ENCODE results near the gene PRCP.

Gene PRCP

GRCh38 chr11:82906931-82907330 lies 6.7 kb upstream of the PRCP start:
- DNase-seq: no peak

- peak; percentile 39 for DNase-seq
Observed at GRCh38 chr11:82906236-82906635, 6.0 kb upstream of the PRCP start.

DNA sequence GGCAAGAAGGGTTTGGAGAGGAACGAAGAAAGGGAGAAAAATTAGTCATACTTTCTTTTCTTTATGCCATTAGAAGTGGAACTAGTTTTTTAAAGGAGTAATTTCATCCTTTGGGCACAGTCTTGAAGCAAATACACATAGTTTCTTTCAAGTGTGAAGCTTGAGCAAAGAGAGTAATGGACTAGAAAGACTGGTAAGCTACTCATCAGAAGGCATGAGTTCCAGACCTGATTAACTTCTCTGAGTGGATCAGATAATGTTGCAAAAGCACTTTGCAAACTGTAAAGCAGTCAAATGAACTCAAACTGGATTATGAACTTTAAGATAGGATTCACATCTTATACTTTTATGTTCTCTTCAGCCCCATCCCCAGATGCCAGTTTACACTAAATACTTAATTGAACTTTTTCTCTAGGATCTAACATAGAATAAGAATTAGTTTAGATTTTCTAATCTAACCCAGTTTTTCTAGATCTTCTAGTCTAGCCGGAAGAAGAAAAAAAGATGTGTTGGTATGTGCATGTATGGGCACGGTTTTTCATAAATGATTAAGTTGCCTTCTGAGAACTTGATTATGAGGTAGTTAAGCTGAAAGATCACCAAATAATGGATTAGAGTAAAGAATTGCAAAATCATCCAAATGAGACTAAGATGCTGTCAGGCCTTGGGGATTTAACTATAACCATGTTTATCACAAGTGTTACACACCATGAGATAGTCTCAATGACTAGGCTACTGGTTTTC lies 3.8 kb upstream of the PRCP start:
- no peak for DNase-seq

- DNase-seq: no peak
Observed at GRCh38 chr11:82902880-82903279, 2.6 kb upstream of the PRCP start.

DNA sequence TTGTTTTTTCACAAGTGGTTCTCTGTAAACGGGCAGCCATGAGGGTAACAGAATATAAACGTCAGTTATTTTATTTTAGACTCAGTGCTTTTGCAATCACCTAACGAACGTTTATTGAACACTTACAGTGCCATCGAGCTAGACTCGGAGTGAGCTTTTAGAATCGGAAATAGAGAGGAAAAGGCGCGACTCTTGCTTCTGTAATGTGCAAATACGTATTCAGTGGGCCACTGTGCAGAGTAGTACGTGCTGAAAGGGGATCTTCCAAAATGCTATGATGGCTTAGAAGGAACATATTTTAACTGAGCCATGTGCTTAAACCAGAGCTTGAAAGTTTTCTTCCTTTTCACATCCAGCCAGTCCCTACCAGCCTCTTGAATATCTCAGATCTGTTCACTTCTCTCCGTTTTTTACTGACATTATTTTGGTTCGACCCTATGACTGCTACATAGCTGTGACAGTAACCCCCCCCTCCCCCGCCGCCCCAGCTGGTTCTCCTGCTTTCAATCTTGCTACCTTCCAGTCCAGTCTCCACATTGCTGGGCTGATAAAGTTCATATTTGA lies 1.8 kb upstream of the PRCP start:
- no peak for DNase-seq

- peak; percentile 96 for DNase-seq
Observed at GRCh38 chr11:82901165-82901921, 1.1 kb upstream of the PRCP start, which contains the start of gene DDIAS. DDIAS (plus strand) TSS chr11:82901736; CDS start chr11:82914739, 13,003 bp downstream.

DNA sequence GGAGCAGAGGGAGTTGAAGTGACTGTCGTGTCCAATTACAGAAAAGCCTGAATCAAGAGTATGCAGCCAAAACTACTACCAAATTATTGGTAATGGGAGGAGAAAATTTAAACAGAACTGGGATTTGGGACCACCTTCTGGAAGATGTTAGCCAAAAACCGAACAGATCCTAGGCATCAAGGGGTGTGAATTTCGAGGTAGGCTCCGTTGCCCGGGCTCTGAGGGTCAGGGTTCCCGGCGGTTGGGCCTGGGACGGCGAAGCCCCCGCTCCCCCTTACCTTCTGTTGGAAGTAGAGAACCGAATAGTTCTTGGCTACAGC lies 313 bp downstream of the PRCP start:
- no peak for DNase-seq

DNA sequence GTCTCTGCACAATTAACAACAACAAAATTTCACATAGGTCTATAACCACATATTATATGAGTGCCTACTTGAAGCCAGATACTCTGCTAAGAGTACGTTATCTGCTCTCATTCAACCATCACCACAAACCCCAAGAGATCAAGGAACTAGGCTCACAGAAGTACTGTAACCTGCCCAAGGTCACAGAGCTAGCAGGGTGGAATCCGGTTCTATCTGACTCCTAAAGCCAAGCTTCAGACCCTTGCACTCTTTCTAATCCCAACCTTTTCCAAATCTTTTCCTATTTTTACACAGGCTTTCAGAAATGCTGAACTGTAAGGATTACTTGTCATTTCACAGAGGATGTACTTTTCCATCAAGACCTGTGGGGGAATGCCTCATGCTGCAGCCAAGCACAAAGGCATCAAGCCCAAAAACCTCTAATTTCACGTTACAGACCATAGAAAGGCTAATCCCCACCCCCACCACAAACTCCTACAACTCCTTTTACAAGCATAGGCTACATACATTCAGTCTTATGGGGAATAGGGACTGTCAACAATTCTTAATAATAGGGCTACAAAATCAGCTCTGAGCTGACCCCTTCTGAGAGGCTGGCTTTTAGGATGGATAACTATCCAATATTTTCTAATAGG lies 927 bp downstream of the PRCP start:
- no peak for DNase-seq

DNA sequence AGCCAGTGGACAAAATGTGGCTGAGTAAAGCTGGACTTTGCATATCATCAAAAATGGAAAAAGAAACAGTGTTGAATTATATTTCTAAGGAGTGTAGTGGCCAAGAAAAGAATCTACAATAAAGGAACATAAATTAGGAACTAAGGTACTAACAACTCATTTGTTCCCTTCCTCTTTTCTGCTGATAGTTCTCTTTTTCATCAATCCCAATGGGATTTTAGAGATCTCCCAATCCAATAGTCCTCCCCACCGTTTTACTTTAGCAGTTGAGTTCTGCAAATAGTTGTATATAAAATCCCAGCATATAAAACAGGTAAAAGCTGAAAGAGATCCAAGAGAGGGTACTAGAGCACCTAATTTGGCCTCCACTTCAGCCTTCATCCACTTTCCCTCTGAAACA lies 2.0 kb downstream of the PRCP start:
- DNase-seq: no peak

GRCh38 chr11:82896183-82896582 lies 4.0 kb downstream of the PRCP start:
- no peak for DNase-seq

- no peak for DNase-seq
Observed at GRCh38 chr11:82895437-82896091, 4.7 kb downstream of the PRCP start.

- DNase-seq: no peak
Observed at GRCh38 chr11:82892611-82893169, 7.5 kb downstream of the PRCP start.

DNA sequence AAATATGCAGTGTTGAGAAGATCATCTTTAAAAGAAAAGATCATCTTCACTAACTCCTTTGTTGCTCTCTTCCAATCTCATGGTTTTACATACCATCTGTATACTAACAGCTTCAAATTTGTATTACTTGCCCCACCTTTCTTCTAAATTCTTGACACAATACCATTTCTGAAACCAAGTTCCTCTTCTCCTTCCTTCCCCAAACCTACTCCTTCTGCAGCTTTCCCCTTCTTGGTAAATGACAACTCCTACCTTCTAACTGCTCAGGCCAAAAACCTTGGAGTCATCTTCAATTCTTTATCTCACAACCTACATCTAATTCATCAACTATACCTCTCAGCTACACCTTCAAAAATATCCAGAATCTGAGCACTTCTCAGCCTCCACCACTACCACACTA lies 9.3 kb downstream of the PRCP start:
- DNase-seq: no peak

DNA sequence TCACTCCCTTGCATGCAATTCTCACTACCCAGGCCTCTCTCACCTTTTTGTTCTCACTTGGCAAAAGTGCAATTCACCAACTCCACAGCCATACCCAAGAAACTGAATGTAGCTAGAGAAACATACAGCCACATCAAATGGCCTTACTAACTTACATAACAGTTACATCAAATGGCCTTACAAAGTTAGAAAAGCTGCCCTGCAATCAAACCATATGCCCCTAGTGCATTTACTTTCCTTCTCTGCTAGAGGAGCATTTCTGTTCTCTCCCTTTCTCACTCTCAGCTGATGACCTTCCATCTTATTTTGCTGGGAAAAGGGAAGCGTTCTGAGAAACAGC lies 10.3 kb downstream of the PRCP start:
- DNase-seq: no peak

GRCh38 chr11:82889133-82890001 lies 10.9 kb downstream of the PRCP start:
- no peak for DNase-seq

GRCh38 chr11:82883853-82884252 lies 16.4 kb downstream of the PRCP start:
- DNase-seq: no peak

GRCh38 chr11:82874646-82875523 lies 25.3 kb downstream of the PRCP start:
- no peak for DNase-seq

- DNase-seq: no peak
Observed at GRCh38 chr11:82873919-82874333, 26.3 kb downstream of the PRCP start.

DNA sequence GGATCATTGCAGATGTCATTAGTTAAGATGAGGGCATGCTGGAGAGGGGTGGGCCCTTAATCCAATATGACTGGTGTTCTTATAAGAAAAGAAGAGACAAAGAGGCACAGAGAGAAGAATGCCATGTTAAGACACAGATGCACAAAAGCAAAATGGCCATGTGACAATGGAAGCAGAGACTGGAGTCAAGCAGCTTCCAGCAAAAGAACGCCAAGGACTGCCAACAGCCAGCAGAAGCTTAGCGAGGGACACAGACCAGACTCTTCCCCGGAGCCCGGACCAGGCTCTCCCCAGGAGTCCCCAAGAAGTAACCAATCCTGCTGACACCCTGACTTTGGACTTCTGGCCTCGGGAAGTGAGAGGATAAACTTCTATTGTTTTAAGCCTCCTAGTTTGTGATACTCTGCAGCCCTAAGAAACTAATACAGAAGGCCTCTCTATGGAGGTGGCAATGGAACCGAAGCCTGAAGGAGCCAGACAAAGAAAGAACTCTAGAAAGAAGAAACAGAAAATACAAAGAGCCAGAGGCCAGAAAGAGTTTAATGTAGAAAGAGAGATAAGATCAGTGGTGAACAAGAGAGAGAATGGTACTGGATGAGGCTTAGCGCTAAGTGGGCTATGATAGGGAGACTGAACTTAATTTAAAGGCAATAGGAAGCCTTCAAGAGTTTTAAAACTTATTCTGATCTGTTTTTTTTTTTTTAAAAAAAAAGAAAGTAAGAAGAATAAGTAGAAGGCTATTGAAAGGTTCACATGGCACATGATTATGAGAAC lies 27.7 kb downstream of the PRCP start:
- no peak for DNase-seq

- peak; percentile 49 for DNase-seq
Observed at GRCh38 chr11:82871646-82872045, 28.6 kb downstream of the PRCP start.
